SK-N-SH (cell line): ENCODE data around the gene SIK2. TPM values are rescaled to one million over a fixed set of nuclear protein-coding genes. Genes with fewer than 3 reads are reported as not detected.

Source experiments
- CTCF ChIA-PET: fragments of 300-600, 350-600 bp; formaldehyde crosslinking; extraction: SDS; loops from one replicate; lab custom pipeline; 2021; lab: Yijun Ruan, JAX
- POLR2A ChIA-PET: fragments of 350-600 bp; sonication (Branson Sonifier 250); formaldehyde crosslinking; extraction: SDS; loops from one replicate; lab custom pipeline; 2020; ENCODE audit warnings: antibody characterized with exemption, inconsistent platforms; lab: Yijun Ruan, JAX
- DNase-seq: peaks from one replicate; pipeline ENCODE4 v3.0.0; 2012
- H2AFZ ChIP-seq: fragments of 200-600 bp; sonication (generic); 2 replicates; pipeline ENCODE4 v1.8.1; 2016; ENCODE audit warnings: antibody characterized with exemption, mild to moderate bottlenecking, low read depth
- H3F3A ChIP-seq: fragments of 200-600 bp; sonication (generic); replicated peaks from 2 replicates; pipeline ENCODE3; 2016; ENCODE audit warnings: antibody characterized with exemption, mild to moderate bottlenecking; ENCODE audit not compliant: insufficient read depth
- H3K27ac ChIP-seq, 2 experiments: fragments of 200-500 bp in 1 of 2; fragments of 200-600 bp in 1 of 2; sonication (Bioruptor generic) in 1 of 2; sonication (generic), shearing (Covaris generic) in 1 of 2; 2 replicates each; pipeline versions ENCODE4 v1.5.1 to v1.6.1; 2014 to 2016; ENCODE audit warnings: low read depth in 2 of 2, inconsistent platforms in 1 of 2, low read length in 1 of 2, mild to moderate bottlenecking in 1 of 2, mixed read lengths in 1 of 2
- H3K27me3 ChIP-seq: fragments of 200-600 bp; sonication (generic), shearing (Covaris generic); 2 replicates; pipeline ENCODE4 v1.6.1; 2016; ENCODE audit warnings: mixed run types; ENCODE audit not compliant: insufficient read depth
- H3K36me3 ChIP-seq, 2 experiments: fragments of 200-500 bp in 1 of 2; fragments of 200-600 bp in 1 of 2; sonication (Bioruptor generic) in 1 of 2; sonication (generic) in 1 of 2; replicated peaks in 1 of 2; 2 replicates each; pipeline versions ENCODE3 to v1.5.1; 2014 to 2016; ENCODE audit warnings: low read length in 1 of 2, mild to moderate bottlenecking in 1 of 2; ENCODE audit not compliant: insufficient read depth in 2 of 2, control insufficient read depth in 1 of 2
- H3K4me1 ChIP-seq, 2 experiments: fragments of 200-500 bp in 1 of 2; fragments of 200-600 bp in 1 of 2; sonication (Bioruptor generic) in 1 of 2; sonication (generic), shearing (Covaris generic) in 1 of 2; 2 replicates each; pipeline versions ENCODE4 v1.5.1 to v1.6.1; 2014 to 2016; ENCODE audit warnings: low read depth in 1 of 2, low read length in 1 of 2, mixed run types in 1 of 2; ENCODE audit not compliant: insufficient read depth in 2 of 2, control insufficient read depth in 1 of 2
- H3K4me2 ChIP-seq: fragments of 200-600 bp; sonication (generic), shearing (Covaris generic); 2 replicates; pipeline ENCODE4 v1.6.1; 2017; ENCODE audit warnings: mixed run types
- H3K4me3 ChIP-seq, 2 experiments: fragments of 200-500 bp in 1 of 2; fragments of 200-600 bp in 1 of 2; sonication (Bioruptor generic) in 1 of 2; sonication (generic), shearing (Covaris generic) in 1 of 2; 2 replicates each; pipeline versions ENCODE4 v1.5.1 to v1.8.1; 2014 to 2016; ENCODE audit warnings: low read depth in 2 of 2, inconsistent platforms in 1 of 2, low read length in 1 of 2, mild to moderate bottlenecking in 1 of 2, mixed read lengths in 1 of 2, moderate library complexity in 1 of 2
- H3K79me2 ChIP-seq: fragments of 200-600 bp; sonication (generic); 2 replicates; pipeline ENCODE4 v1.8.1; 2017; ENCODE audit warnings: mild to moderate bottlenecking; ENCODE audit not compliant: insufficient read depth
- H3K9ac ChIP-seq: fragments of 200-600 bp; sonication (generic); 2 replicates; pipeline ENCODE4 v1.6.1; 2017; ENCODE audit warnings: mixed run types
- H3K9me2 ChIP-seq: fragments of 200-600 bp; sonication (generic); 2 replicates; pipeline ENCODE4 v1.6.1; 2017; ENCODE audit warnings: mixed run types
- H3K9me3 ChIP-seq: fragments of 200-600 bp; sonication (generic); 2 replicates; pipeline ENCODE4 v1.6.1; 2017; ENCODE audit warnings: mixed run types, mild to moderate bottlenecking, moderate library complexity
- H4K20me1 ChIP-seq: fragments of 200-600 bp; sonication (generic); 2 replicates; pipeline ENCODE4 v1.6.1; 2017; ENCODE audit warnings: mild to moderate bottlenecking, mixed run types; ENCODE audit not compliant: insufficient read depth
- CHD2 ChIP-seq: fragments of 150-350 bp; IDR thresholded peaks from 2 replicates; pipeline ENCODE4 v1.6.1; 2018; ENCODE audit warnings: low read length; ENCODE audit not compliant: partially characterized antibody
- EP300 ChIP-seq, 2 experiments: IDR thresholded peaks; 2 replicates each; pipeline versions ENCODE4 v1.4.0 to v1.6.1; 2012; ENCODE audit warnings: borderline replicate concordance in 1 of 2, low read depth in 1 of 2, low read length in 1 of 2
- GABPA ChIP-seq: IDR thresholded peaks from 2 replicates; pipeline ENCODE4 v1.4.0; 2012; ENCODE audit warnings: low read depth, mild to moderate bottlenecking
- JUND ChIP-seq: IDR thresholded peaks from 2 replicates; pipeline ENCODE4 v1.4.0; 2012
- MEF2A ChIP-seq: IDR thresholded peaks from 2 replicates; pipeline ENCODE4 v1.4.0; 2012; ENCODE audit warnings: low read depth, borderline replicate concordance
- MXI1 ChIP-seq: IDR thresholded peaks from 2 replicates; pipeline ENCODE4 v1.6.1; 2012; ENCODE audit warnings: mild to moderate bottlenecking, low read depth, low read length, improper control_type of control experiment
- NFIC ChIP-seq: IDR thresholded peaks from 2 replicates; pipeline ENCODE4 v1.4.0; 2012; ENCODE audit warnings: borderline replicate concordance
- RAD21 ChIP-seq: IDR thresholded peaks from 2 replicates; pipeline ENCODE4 v1.6.1; 2012; ENCODE audit warnings: mild to moderate bottlenecking, low read length
- REST ChIP-seq: IDR thresholded peaks from 2 replicates; pipeline ENCODE4 v1.6.1; 2012; ENCODE audit warnings: mild to moderate bottlenecking, low read depth, low read length, moderate library complexity
- RFX5 ChIP-seq: IDR thresholded peaks from 2 replicates; pipeline ENCODE4 v1.6.1; 2012; ENCODE audit warnings: mild to moderate bottlenecking, improper control_type of control experiment, low read length
- SIN3A ChIP-seq: IDR thresholded peaks from 2 replicates; pipeline ENCODE4 v1.6.1; 2012; ENCODE audit warnings: low read depth, mild to moderate bottlenecking, low read length, moderate library complexity, borderline replicate concordance
- SMC3 ChIP-seq: IDR thresholded peaks from 2 replicates; pipeline ENCODE4 v1.6.1; 2012; ENCODE audit warnings: low read depth, low read length, improper control_type of control experiment
- TAF1 ChIP-seq: IDR thresholded peaks from 2 replicates; pipeline ENCODE4 v1.6.1; 2012; ENCODE audit warnings: low read depth, mild to moderate bottlenecking, low read length, moderate library complexity, borderline replicate concordance
- TCF12 ChIP-seq: IDR thresholded peaks from 2 replicates; pipeline ENCODE4 v1.4.0; 2012
- USF1 ChIP-seq: IDR thresholded peaks from 2 replicates; pipeline ENCODE4 v1.4.0; 2012; ENCODE audit warnings: low read depth, borderline replicate concordance
- YY1 ChIP-seq: IDR thresholded peaks from 2 replicates; pipeline ENCODE4 v1.4.0; 2012; ENCODE audit warnings: low read depth, mild to moderate bottlenecking
- WGBS: methylation state at CpG from one replicate; pipeline ENCODE4 v1.1.6; 2017; ENCODE audit warnings: low lambda C conversion rate; 5-methylcytosine and 5-hydroxymethylcytosine counted together
- polyA plus RNA-seq, 3 experiments: library from polyadenylated mRNA; depleted of rRNA; stranded (reverse); fragments of >200 nt; gene quantifications; 2 replicates each; pipeline ENCODE4 v1.2.3, GENCODE V29; 2012

SIK2 gene
- polyA plus RNA-seq, 1 of the 3 experiments (the other 2 are of a cell fraction): 8.9 TPM

GRCh38 chr11:111696556-111696955 lies 94.3 kb downstream of the SIK2 start:
- Histone ChIP-seq H3K4me1 (no peaks in the 10 kb centered on the region; a peak in 1 of 4 replicates), H3K4me3 (no peak overlapping the region), H3K36me3 (peaks cover 4 to 14% of the 10 kb centered on the region in 2 experiments), H3K27me3 (no peaks in the 10 kb centered on the region), H3K4me2 (no peak overlapping the region), H3F3A (peaks cover 2% of the 10 kb centered on the region), H3K9me2 (no peaks in the 10 kb centered on the region), H4K20me1 (no peaks in the 10 kb centered on the region; the same call in 1 of the 2 replicates), H2AFZ (no peak overlapping the region), H3K27ac (no peak overlapping the region), H3K79me2 (peaks cover 4% of the 10 kb centered on the region; the same call in 1 of the 2 replicates), H3K9ac (no peak overlapping the region), H3K9me3 (no peaks in the 10 kb centered on the region)
- 85% methylated on average over 1 of the region's 1 CpG for WGBS
- TF ChIP-seq YY1: no peak
- TF ChIP-seq GABPA: no peak
- TF ChIP-seq USF1: no peak
- ChIA-PET POLR2A (no interaction called here), CTCF (no interaction called here)
- DNase-seq: no peak

- Histone ChIP-seq H3K9me3 (no peaks in the 10 kb centered on the region), H3K36me3 (peaks cover 8 to 19% of the 10 kb centered on the region in 2 experiments), H3K4me1 (no peaks in the 10 kb centered on the region; a peak in 1 of 4 replicates), H4K20me1 (no peaks in the 10 kb centered on the region), H3K79me2 (peaks cover 4% of the 10 kb centered on the region; the same call in 1 of the 2 replicates), H3K9ac (no peak overlapping the region), H3K27me3 (no peaks in the 10 kb centered on the region), H3K9me2 (no peaks in the 10 kb centered on the region), H2AFZ (no peak overlapping the region), H3K4me3 (no peak overlapping the region), H3K4me2 (no peak overlapping the region), H3F3A (peaks cover 2% of the 10 kb centered on the region), H3K27ac (no peak overlapping the region)
- CTCF ChIA-PET: interaction anchor here (0.7 kb wide), 1 partner anchor 68 kb away, joined by 3 read pairs; the partner anchor contains the start of gene PPP2R1B
- no peak for DNase-seq
- POLR2A ChIA-PET: no interaction called here
- WGBS: 92% methylated on average over 1 of the region's 1 CpG
- no peak for TF ChIP-seq YY1
- no peak for TF ChIP-seq SMC3
- TF ChIP-seq EP300 (IDR thresholded peaks at IDR 0.05; ENCODE audit: borderline replicate concordance in 1 of 2, low read depth in 1 of 2, low read length in 1 of 2): no peak
Measured at GRCh38 chr11:111697933-111698371, 95.7 kb downstream of the SIK2 start.

GRCh38 chr11:111698852-111699559 lies 96.8 kb downstream of the SIK2 start:
- H3K36me3 ChIP-seq: peaks cover 16 to 28% of the 10 kb centered on the region in 2 experiments
- no peak overlapping the region for H3K9ac ChIP-seq
- DNase-seq: no peak
- no peak overlapping the region for H3K27ac ChIP-seq
- CTCF ChIA-PET: interaction anchor here (0.6 to 0.8 kb wide), 2 partner anchors 10 to 14 kb away, joined by 3 read pairs; no protein-coding TSS in a partner anchor
- no peaks in the 10 kb centered on the region; a peak in 1 of 4 replicates for H3K4me1 ChIP-seq
- no peak overlapping the region for H2AFZ ChIP-seq
- H3K9me3 ChIP-seq: no peaks in the 10 kb centered on the region
- WGBS: 100% methylated on average over 3 of the region's 3 CpGs
- H3K9me2 ChIP-seq: no peaks in the 10 kb centered on the region
- no peaks in the 10 kb centered on the region for H3K27me3 ChIP-seq
- H4K20me1 ChIP-seq: no peaks in the 10 kb centered on the region
- H3F3A ChIP-seq: peaks cover 2% of the 10 kb centered on the region
- H3K4me3 ChIP-seq: no peak overlapping the region
- H3K79me2 ChIP-seq: peaks cover 4% of the 10 kb centered on the region; the same call in 1 of the 2 replicates
- POLR2A ChIA-PET: no interaction called here
- no peak overlapping the region for H3K4me2 ChIP-seq
- TF ChIP-seq RFX5 (no peak), NFIC (no peak), REST (no peak), MEF2A (no peak), TAF1 (no peak), TCF12 (no peak), RAD21 (no peak), USF1 (no peak), MXI1 (no peak), SIN3A (no peak), CHD2 (no peak), JUND (no peak)
